Measurements from ENCODE around the gene CRYBA1.

DNA sequence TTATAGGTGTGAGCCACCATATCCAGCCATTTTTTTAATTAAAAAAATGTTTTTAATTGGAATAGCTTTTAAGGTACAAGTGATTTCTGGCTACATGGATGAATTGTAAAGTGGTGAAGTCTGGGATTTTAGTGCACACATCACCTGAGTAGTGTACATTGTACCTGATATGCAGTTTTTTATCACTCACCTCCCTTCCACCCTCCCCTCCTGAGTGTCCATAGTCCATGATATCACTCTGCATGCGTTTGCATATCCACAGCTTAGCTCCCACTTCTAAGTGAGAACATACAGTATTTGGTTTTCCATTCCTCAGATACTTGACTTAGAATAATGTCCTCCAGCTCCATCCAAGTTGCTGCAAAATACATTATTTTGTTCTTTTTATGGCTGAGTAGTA lies 13.4 kb upstream of the CRYBA1 start:
- TF ChIP-seq POLR2A (IDR thresholded peaks at IDR 0.05) (no peak), POLR2AphosphoS5 (IDR thresholded peaks at IDR 0.05) (no peak), EP300 (IDR thresholded peaks at IDR 0.05) (no peak)
- TF ChIP-seq, protein P1, sequence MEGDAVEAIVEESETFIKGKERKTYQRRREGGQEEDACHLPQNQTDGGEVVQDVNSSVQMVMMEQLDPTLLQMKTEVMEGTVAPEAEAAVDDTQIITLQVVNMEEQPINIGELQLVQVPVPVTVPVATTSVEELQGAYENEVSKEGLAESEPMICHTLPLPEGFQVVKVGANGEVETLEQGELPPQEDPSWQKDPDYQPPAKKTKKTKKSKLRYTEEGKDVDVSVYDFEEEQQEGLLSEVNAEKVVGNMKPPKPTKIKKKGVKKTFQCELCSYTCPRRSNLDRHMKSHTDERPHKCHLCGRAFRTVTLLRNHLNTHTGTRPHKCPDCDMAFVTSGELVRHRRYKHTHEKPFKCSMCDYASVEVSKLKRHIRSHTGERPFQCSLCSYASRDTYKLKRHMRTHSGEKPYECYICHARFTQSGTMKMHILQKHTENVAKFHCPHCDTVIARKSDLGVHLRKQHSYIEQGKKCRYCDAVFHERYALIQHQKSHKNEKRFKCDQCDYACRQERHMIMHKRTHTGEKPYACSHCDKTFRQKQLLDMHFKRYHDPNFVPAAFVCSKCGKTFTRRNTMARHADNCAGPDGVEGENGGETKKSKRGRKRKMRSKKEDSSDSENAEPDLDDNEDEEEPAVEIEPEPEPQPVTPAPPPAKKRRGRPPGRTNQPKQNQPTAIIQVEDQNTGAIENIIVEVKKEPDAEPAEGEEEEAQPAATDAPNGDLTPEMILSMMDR (IDR thresholded peaks at IDR 0.05): no peak

Measured in gastroesophageal sphincter (tissue), 3 donors.